HepG2 (cell line): Measurements from ENCODE around the gene THEM4. TPM values are rescaled to one million over a fixed set of nuclear protein-coding genes. Genes with fewer than 3 reads are reported as not detected.

Experiments
- ATAC-seq: fragments of 200-7000 bp; cut with Tn5 transposase; 3 replicates; pipeline ENCODE4 v1.9.1; 2020; ENCODE audit warnings: mild to moderate bottlenecking, moderate library complexity
- BruUV-seq: library from RNA; stranded (reverse); fragments of 400-500 nt; replicated peaks from 2 replicates; lab custom pipeline; 2021; lab: Mats Ljungman, UMichigan
- CTCF ChIA-PET: fragments of 300-600 bp; formaldehyde crosslinking; extraction: SDS; loops from one replicate; lab custom pipeline; 2021; ENCODE audit warnings: low total read pairs, inconsistent platforms, low intra/inter-chr PET ratio; lab: Yijun Ruan, JAX
- POLR2A ChIA-PET: fragments of 350-600 bp; sonication (Branson Sonifier 250); formaldehyde crosslinking; loops from one replicate; lab custom pipeline; 2020; ENCODE audit warnings: antibody characterized with exemption, inconsistent platforms; lab: Yijun Ruan, JAX
- DNase-seq: peaks from one replicate; pipeline ENCODE4 v3.0.0-alpha.2; 2015; ENCODE audit warnings: low spot score
- FAIRE-seq: peaks from 3 replicates; lab custom pipeline; 2011; peaks lifted over from hg19 to GRCh38; lab: Jason Lieb, UNC
- H2AFZ ChIP-seq: one replicate; pipeline ENCODE4 v1.6.1; 2011; ENCODE audit warnings: low read length, inconsistent platforms
- H3K27ac ChIP-seq: fragments of 300-600 bp; 3 replicates; pipeline ENCODE4 v1.8.0; 2011; ENCODE audit warnings: mixed run types, mild to moderate bottlenecking, mixed read lengths, low read length, inconsistent platforms; ENCODE audit not compliant: insufficient read depth; ENCODE audit errors: extremely low read length
- H3K27me3 ChIP-seq, 2 experiments: fragments of 200-600 bp in 1 of 2; 2 replicates in 1 of 2; 3 replicates in 1 of 2; pipeline versions ENCODE4 v1.6.0 to v1.8.0; 2011; ENCODE audit warnings: low read length in 2 of 2, mild to moderate bottlenecking in 2 of 2, moderate library complexity in 2 of 2, inconsistent platforms in 1 of 2; ENCODE audit not compliant: insufficient read depth in 2 of 2, control insufficient read depth in 1 of 2
- H3K36me3 ChIP-seq, 2 experiments: fragments of 200-600 bp in 1 of 2; replicated peaks in 1 of 2; 2 replicates in 1 of 2; 3 replicates in 1 of 2; pipeline versions ENCODE4 v1.5.1 to v1.8.0; 2011; ENCODE audit warnings: low read length in 2 of 2, inconsistent platforms in 1 of 2; ENCODE audit not compliant: insufficient read depth in 2 of 2, control insufficient read depth in 1 of 2
- H3K4me1 ChIP-seq: 2 replicates; pipeline ENCODE4 v1.5.1; 2012; ENCODE audit warnings: low read length, inconsistent platforms; ENCODE audit not compliant: insufficient read depth
- H3K4me2 ChIP-seq: 2 replicates; pipeline ENCODE4 v1.6.0; 2011; ENCODE audit warnings: low read depth, low read length, inconsistent platforms
- H3K4me3 ChIP-seq, 3 experiments: fragments of 200-600 bp in 1 of 3; sonication (generic), shearing (Covaris generic) in 1 of 3; replicated peaks in 1 of 3; 2 replicates each; pipeline ENCODE4 v1.5.1; 2011 to 2016; ENCODE audit warnings: low read length in 3 of 3, inconsistent platforms in 2 of 3, low read depth in 2 of 3, mild to moderate bottlenecking in 2 of 3, control low read depth in 1 of 3, mixed read lengths in 1 of 3; ENCODE audit not compliant: insufficient read depth in 1 of 3
- H3K79me2 ChIP-seq: one replicate; pipeline ENCODE4 v1.6.1; 2011; ENCODE audit warnings: low read length, inconsistent platforms; ENCODE audit not compliant: insufficient read depth
- H3K9ac ChIP-seq: 2 replicates; pipeline ENCODE4 v1.6.0; 2011; ENCODE audit warnings: mild to moderate bottlenecking, low read depth, low read length, inconsistent platforms; ENCODE audit not compliant: insufficient read depth
- H3K9me3 ChIP-seq: 2 replicates; pipeline ENCODE4 v1.5.1; 2012; ENCODE audit warnings: mild to moderate bottlenecking, low read length
- H4K20me1 ChIP-seq: 2 replicates; pipeline ENCODE4 v1.6.0; 2011; ENCODE audit warnings: inconsistent platforms, mild to moderate bottlenecking, low read length, moderate library complexity; ENCODE audit not compliant: insufficient read depth
- CREM ChIP-seq, 2 experiments: sonication (generic) in 1 of 2; formaldehyde crosslinking in 1 of 2; IDR thresholded peaks; 2 replicates each; pipeline versions ENCODE4 v1.4.0 to v1.6.1; 2016 to 2020; ENCODE audit warnings: antibody characterized with exemption in 1 of 2, mild to moderate bottlenecking in 1 of 2, missing genetic modification reagents in 1 of 2
- ETV6 ChIP-seq: sonication (generic); formaldehyde crosslinking; conservative IDR thresholded peaks from 2 replicates; pipeline ENCODE4 v1.4.0; 2020; ENCODE audit warnings: missing genetic modification reagents
- GTF3A ChIP-seq: sonication (generic); formaldehyde crosslinking; conservative IDR thresholded peaks from 2 replicates; pipeline ENCODE4 v1.4.0; 2020; ENCODE audit warnings: mild to moderate bottlenecking, missing genetic modification reagents
- HDAC2 ChIP-seq: sonication (generic); formaldehyde crosslinking; IDR thresholded peaks from 2 replicates; pipeline ENCODE4 v1.4.0; 2020; ENCODE audit warnings: missing genetic modification reagents
- HMGA1 ChIP-seq: sonication (generic); formaldehyde crosslinking; conservative IDR thresholded peaks from 2 replicates; pipeline ENCODE4 v1.4.0; 2020; ENCODE audit warnings: missing genetic modification reagents
- ISL2 ChIP-seq: sonication (generic); formaldehyde crosslinking; IDR thresholded peaks from 2 replicates; pipeline ENCODE4 v1.5.0; 2020; ENCODE audit warnings: missing genetic modification reagents
- KLF12 ChIP-seq: sonication (generic); formaldehyde crosslinking; IDR thresholded peaks from 2 replicates; pipeline ENCODE4 v1.4.0; 2020; ENCODE audit warnings: missing genetic modification reagents, borderline replicate concordance
- MEIS2 ChIP-seq: sonication (generic); formaldehyde crosslinking; IDR thresholded peaks from 2 replicates; pipeline ENCODE4 v1.9.0; 2021; ENCODE audit warnings: mild to moderate bottlenecking, missing genetic modification reagents
- SALL2 ChIP-seq: sonication (generic); formaldehyde crosslinking; IDR thresholded peaks from 2 replicates; pipeline ENCODE4 v1.8.1; 2023; ENCODE audit warnings: mild to moderate bottlenecking, missing genetic modification reagents, inconsistent platforms
- SNAPC2 ChIP-seq: sonication (generic); formaldehyde crosslinking; IDR thresholded peaks from 2 replicates; pipeline ENCODE4 v1.8.1; 2022; ENCODE audit warnings: mild to moderate bottlenecking, missing genetic modification reagents
- SRSF4 ChIP-seq: fragments of 200-400 bp; formaldehyde crosslinking; IDR thresholded peaks from one replicate; pipeline ENCODE4 v1.6.1; 2018; ENCODE audit warnings: mild to moderate bottlenecking, low read depth, low read length, moderate library complexity; ENCODE audit not compliant: poor library complexity, severe bottlenecking
- ZNF350 ChIP-seq: sonication (generic); formaldehyde crosslinking; IDR thresholded peaks from 2 replicates; pipeline ENCODE4 v1.4.0; 2020; ENCODE audit warnings: mild to moderate bottlenecking, low read depth, missing genetic modification reagents, borderline replicate concordance
- ZNF605 ChIP-seq: sonication (generic); formaldehyde crosslinking; IDR thresholded peaks from 2 replicates; pipeline ENCODE4 v1.8.0; 2022; ENCODE audit warnings: mild to moderate bottlenecking, missing genetic modification reagents
- WGBS: methylation state at CpG from one replicate; pipeline ENCODE4 v1.1.6; 2017; ENCODE audit warnings: low lambda C conversion rate; 5-methylcytosine and 5-hydroxymethylcytosine counted together
- in situ Hi-C: cut with HindIII; loops from 2 replicates; pipeline ENCODE4 v1.10.0; 2017; ENCODE audit warnings: low pct_unique_long_range_greater_than_20kb; ENCODE audit not compliant: extremely low pct_ligation_motif_present
- intact Hi-C: fragments of 100-400 bp; cut with micrococcal nuclease; formaldehyde crosslinking; loops from one replicate; pipeline ENCODE4 v1.10.0; 2022; ENCODE audit not compliant: unreplicated experiment
- polyA plus RNA-seq, 8 experiments: library from polyadenylated mRNA; depleted of rRNA in 3 of 8; stranded (reverse) in 7 of 8; unstranded in 1 of 8; fragments of >200 nt; fragmentation: Illumina TruSeq in 4 of 8; extraction: Trizol in 4 of 8; gene quantifications; 2 replicates each; pipeline versions ENCODE4 v1.2.1 to v1.2.3, GENCODE V29; 2011 to 2016; ENCODE audit warnings: low read depth in 4 of 8, missing spikeins in 1 of 8, mixed read lengths in 1 of 8; ENCODE audit not compliant: insufficient read depth in 1 of 8
- total RNA-seq, 5 experiments: library from RNA; depleted of rRNA; stranded (reverse); fragments of >200 nt; fragmentation: Illumina TruSeq; extraction: Trizol; gene quantifications; 2 replicates each; pipeline ENCODE4 v1.2.3, GENCODE V29; 2016; ENCODE audit warnings: low read depth in 1 of 5
- TF ChIP-seq, protein P1 (sequence below): IDR thresholded peaks from 2 replicates; pipeline ENCODE4 v1.6.1; 2016; ENCODE audit warnings: missing compliant biosample characterization, missing genetic modification reagents, borderline replicate concordance
- TF ChIP-seq, protein P2 (sequence below): sonication (generic); formaldehyde crosslinking; IDR thresholded peaks from 2 replicates; pipeline ENCODE4 v1.4.0; 2020; ENCODE audit warnings: low read depth, mild to moderate bottlenecking, missing genetic modification reagents

THEM4 gene
- total and polyA plus RNA-seq, 2 of the 13 experiments (the other 11 are each of a cell fraction or from before 2014, with no cell fraction given), result 10.9 to 13.9 TPM

DNA sequence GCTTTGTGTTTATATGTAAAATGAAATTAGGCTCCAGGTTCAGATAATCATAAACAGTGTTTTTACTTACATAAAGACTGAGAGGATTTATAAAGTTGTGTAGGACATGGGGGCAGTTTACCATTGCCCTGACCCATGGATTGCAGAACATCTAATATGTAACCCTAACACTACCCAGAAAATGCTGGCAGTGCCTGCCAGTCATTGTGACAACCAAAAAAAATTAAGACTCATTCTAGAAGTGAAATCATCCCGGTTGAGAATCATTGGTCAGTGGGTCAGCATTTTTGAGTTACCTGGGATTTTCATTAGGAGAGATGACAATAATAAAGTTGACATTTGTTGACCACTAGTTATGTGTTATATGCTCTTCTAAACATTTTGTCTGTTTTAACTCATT lies 31.2 kb upstream of the THEM4 start (continued):
- TF ChIP-seq, protein P1, sequence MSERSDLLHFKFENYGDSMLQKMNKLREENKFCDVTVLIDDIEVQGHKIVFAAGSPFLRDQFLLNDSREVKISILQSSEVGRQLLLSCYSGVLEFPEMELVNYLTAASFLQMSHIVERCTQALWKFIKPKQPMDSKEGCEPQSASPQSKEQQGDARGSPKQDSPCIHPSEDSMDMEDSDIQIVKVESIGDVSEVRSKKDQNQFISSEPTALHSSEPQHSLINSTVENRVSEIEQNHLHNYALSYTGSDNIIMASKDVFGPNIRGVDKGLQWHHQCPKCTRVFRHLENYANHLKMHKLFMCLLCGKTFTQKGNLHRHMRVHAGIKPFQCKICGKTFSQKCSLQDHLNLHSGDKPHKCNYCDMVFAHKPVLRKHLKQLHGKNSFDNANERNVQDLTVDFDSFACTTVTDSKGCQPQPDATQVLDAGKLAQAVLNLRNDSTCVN (CRISPR knock-in tag), result no peak
- TF ChIP-seq HMGA1 (CRISPR knock-in tag) (no peak), SALL2 (CRISPR knock-in tag) (no peak), ZNF350 (no peak)
- TF ChIP-seq, protein P2, sequence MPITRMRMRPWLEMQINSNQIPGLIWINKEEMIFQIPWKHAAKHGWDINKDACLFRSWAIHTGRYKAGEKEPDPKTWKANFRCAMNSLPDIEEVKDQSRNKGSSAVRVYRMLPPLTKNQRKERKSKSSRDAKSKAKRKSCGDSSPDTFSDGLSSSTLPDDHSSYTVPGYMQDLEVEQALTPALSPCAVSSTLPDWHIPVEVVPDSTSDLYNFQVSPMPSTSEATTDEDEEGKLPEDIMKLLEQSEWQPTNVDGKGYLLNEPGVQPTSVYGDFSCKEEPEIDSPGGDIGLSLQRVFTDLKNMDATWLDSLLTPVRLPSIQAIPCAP, result no peak

DNA sequence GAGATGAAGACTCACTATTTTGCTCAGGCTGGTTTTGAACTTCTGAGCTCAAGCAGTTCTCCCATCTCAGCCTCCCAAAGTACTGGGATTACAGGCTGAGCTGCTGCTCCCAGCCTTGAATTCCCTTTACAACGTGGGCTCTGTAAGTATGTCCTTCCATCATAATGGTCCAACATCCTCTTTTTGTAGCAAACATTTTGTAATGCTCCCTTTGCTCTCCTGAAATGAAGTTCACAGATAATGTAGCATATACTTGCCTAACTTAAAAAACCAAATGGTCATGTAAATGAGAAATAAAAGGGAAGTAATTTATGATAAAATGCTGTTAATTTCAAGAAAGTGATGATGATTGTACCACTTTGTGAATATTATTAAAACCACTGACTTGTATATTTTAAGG lies 30.5 kb upstream of the THEM4 start:
- no peak for FAIRE-seq
- no peaks in the 10 kb centered on the region for H3K9me3 ChIP-seq
- ChIA-PET CTCF (no interaction called here), POLR2A (no interaction called here)
- no peak overlapping the region for H3K4me3 ChIP-seq
- H3K9ac ChIP-seq, result no peak overlapping the region
- H3K4me2 ChIP-seq, result no peak overlapping the region
- no peak overlapping the region for H3K27ac ChIP-seq
- H3K27me3 ChIP-seq, result no peaks in the 10 kb centered on the region; a peak in 1 of 5 replicates
- no peaks in the 10 kb centered on the region for H4K20me1 ChIP-seq
- no peak for TF ChIP-seq MEIS2
- TF ChIP-seq GTF3A (CRISPR knock-in tag), result no peak
- no peak for TF ChIP-seq CREM (IDR thresholded peaks at IDR 0.05)
- TF ChIP-seq CREM (CRISPR knock-in tag; IDR thresholded peaks at IDR 0.05), result no peak
- TF ChIP-seq SRSF4, result no peak
- no peak for TF ChIP-seq ISL2 (CRISPR knock-in tag)
- TF ChIP-seq HDAC2 (CRISPR knock-in tag), result no peak
- TF ChIP-seq ETV6 (CRISPR knock-in tag), result no peak
- TF ChIP-seq SNAPC2 (CRISPR knock-in tag), result no peak
- TF ChIP-seq ZNF605, result no peak
- no peak for TF ChIP-seq KLF12 (CRISPR knock-in tag)
- H3K36me3 ChIP-seq, result no peaks in the 10 kb centered on the region
- 26% methylated on average over 1 of the region's 1 CpG for WGBS
- peaks cover 12% of the 10 kb centered on the region for H3K4me1 ChIP-seq
- in situ Hi-C loops, result no loop called here
- DNase-seq, result no peak
- ATAC-seq, result no peak
- H3K79me2 ChIP-seq, result no peaks in the 10 kb centered on the region
- no peak overlapping the region for H2AFZ ChIP-seq
- intact Hi-C loops, result no loop called here
- no TSS peak for BruUV-seq
